Lower leg skin (tissue), 3 donors: Measurements from ENCODE around the gene BAZ1A.

Source experiments
- POLR2A ChIP-seq, 2 donors: fragments of 450-650 bp; IDR thresholded peaks; one replicate each; pipeline ENCODE4 v1.6.1; 2016 to 2017; ENCODE audit warnings: antibody characterized with exemption in 2 of 2, mild to moderate bottlenecking in 1 of 2, moderate library complexity in 1 of 2
- TF ChIP-seq, protein P1 (sequence below), 3 donors: fragments of 450-650 bp; IDR thresholded peaks; one replicate each; pipeline ENCODE4 v1.5.1; 2016; ENCODE audit warnings: antibody characterized with exemption in 3 of 3, mild to moderate bottlenecking in 3 of 3, moderate library complexity in 2 of 3

DNA sequence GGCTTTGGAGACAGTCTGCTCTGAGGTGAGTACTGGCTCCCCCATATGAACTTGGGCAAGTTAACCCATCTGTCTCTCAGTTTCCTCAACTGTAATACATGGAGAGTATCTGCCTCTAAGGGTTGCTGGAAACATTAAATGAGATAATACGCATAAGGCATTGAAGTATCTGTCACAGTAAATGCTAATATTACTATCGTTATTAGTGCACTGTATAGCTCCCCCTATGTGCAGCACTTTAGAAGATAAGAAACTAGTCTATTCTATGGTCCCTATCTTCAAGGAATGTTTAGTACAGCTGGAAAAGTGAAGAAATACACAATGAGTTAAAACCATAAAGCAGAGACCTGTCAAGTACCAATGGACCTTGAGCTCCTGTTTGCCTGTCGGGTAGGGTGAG is 109.1 kb downstream of the BAZ1A start:
- TF ChIP-seq, protein P1, sequence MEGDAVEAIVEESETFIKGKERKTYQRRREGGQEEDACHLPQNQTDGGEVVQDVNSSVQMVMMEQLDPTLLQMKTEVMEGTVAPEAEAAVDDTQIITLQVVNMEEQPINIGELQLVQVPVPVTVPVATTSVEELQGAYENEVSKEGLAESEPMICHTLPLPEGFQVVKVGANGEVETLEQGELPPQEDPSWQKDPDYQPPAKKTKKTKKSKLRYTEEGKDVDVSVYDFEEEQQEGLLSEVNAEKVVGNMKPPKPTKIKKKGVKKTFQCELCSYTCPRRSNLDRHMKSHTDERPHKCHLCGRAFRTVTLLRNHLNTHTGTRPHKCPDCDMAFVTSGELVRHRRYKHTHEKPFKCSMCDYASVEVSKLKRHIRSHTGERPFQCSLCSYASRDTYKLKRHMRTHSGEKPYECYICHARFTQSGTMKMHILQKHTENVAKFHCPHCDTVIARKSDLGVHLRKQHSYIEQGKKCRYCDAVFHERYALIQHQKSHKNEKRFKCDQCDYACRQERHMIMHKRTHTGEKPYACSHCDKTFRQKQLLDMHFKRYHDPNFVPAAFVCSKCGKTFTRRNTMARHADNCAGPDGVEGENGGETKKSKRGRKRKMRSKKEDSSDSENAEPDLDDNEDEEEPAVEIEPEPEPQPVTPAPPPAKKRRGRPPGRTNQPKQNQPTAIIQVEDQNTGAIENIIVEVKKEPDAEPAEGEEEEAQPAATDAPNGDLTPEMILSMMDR (IDR thresholded peaks at IDR 0.05), result no peak
- no peak for TF ChIP-seq POLR2A (IDR thresholded peaks at IDR 0.05)
